Fibroblast of lung (primary cell): Measurements from ENCODE around the gene RETREG1. TPM values are rescaled to one million over a fixed set of nuclear protein-coding genes. Genes with fewer than 3 reads are reported as not detected.

ENCODE experiments used
- DNase-seq, 2 donors: peaks; one replicate each; pipeline versions ENCODE4 v3.0.0 to v3.0.0-alpha.2; 2010; ENCODE audit warnings: low read depth in 2 of 2
- H2AFZ ChIP-seq: 2 replicates; pipeline ENCODE4 v1.5.1; 2012; ENCODE audit warnings: low read length, control low read depth, inconsistent platforms
- H3K27ac ChIP-seq: 2 replicates; pipeline ENCODE4 v1.5.1; 2011; ENCODE audit warnings: low read length, control low read depth; ENCODE audit not compliant: insufficient read depth
- H3K27me3 ChIP-seq: 2 replicates; pipeline ENCODE4 v1.5.1; 2011; ENCODE audit warnings: mild to moderate bottlenecking, low read length; ENCODE audit not compliant: control insufficient read depth, insufficient read depth
- H3K36me3 ChIP-seq: 2 replicates; pipeline ENCODE4 v1.5.1; 2011; ENCODE audit warnings: low read length; ENCODE audit not compliant: control insufficient read depth, insufficient read depth
- H3K4me1 ChIP-seq: 2 replicates; pipeline ENCODE4 v1.5.1; 2011; ENCODE audit warnings: low read length; ENCODE audit not compliant: control insufficient read depth, insufficient read depth; ENCODE audit errors: extremely low read depth
- H3K4me2 ChIP-seq: 2 replicates; pipeline ENCODE4 v1.5.1; 2011; ENCODE audit warnings: low read length, control low read depth; ENCODE audit not compliant: insufficient read depth; ENCODE audit errors: extremely low read depth
- H3K4me3 ChIP-seq, 4 experiments: fragments of 200-600 bp in 1 of 4; sonication (generic) in 1 of 4; replicated peaks in 1 of 4; 2 replicates each; pipeline ENCODE4 v1.5.1; 2011 to 2016; ENCODE audit warnings: low read length in 4 of 4, low read depth in 3 of 4, mild to moderate bottlenecking in 3 of 4, control low read depth in 2 of 4, inconsistent platforms in 1 of 4, mixed read lengths in 1 of 4; ENCODE audit not compliant: insufficient read depth in 1 of 4; ENCODE audit errors: control extremely low read depth in 1 of 4
- H3K79me2 ChIP-seq: 2 replicates; pipeline ENCODE4 v1.5.1; 2012; ENCODE audit warnings: mild to moderate bottlenecking, low read length, inconsistent platforms; ENCODE audit not compliant: control insufficient read depth, insufficient read depth
- H3K9ac ChIP-seq: 2 replicates; pipeline ENCODE4 v1.5.1; 2011; ENCODE audit warnings: mild to moderate bottlenecking, low read length, control low read depth; ENCODE audit not compliant: insufficient read depth
- H3K9me3 ChIP-seq: 2 replicates; pipeline ENCODE4 v1.5.1; 2012; ENCODE audit warnings: low read depth, low read length; ENCODE audit not compliant: control insufficient read depth, insufficient read depth
- H4K20me1 ChIP-seq: 2 replicates; pipeline ENCODE4 v1.5.1; 2011; ENCODE audit warnings: low read length; ENCODE audit not compliant: control insufficient read depth, insufficient read depth; ENCODE audit errors: extremely low read depth
- CTCF ChIP-seq, 2 donors: IDR thresholded peaks in 1 of 2; conservative IDR thresholded peaks in 1 of 2; 1 replicate in 1 of 2; 2 replicates in 1 of 2; pipeline ENCODE4 v1.5.1; 2011 to 2012; ENCODE audit warnings: low read length in 2 of 2, control low read depth in 1 of 2, inconsistent platforms in 1 of 2, low read depth in 1 of 2, mild to moderate bottlenecking in 1 of 2
- EZH2 ChIP-seq: IDR thresholded peaks from 2 replicates; pipeline ENCODE4 v1.5.1; 2012; ENCODE audit warnings: low read length, control low read depth, mild to moderate bottlenecking; ENCODE audit errors: missing control alignments
- polyA plus RNA-seq, 2 donors: library from polyadenylated mRNA; depleted of rRNA in 1 of 2; stranded (reverse) in 1 of 2; unstranded in 1 of 2; fragments of >200 nt; gene quantifications; 2 replicates each; pipeline ENCODE4 v1.2.1, GENCODE V29; 2011 to 2012; ENCODE audit warnings: missing spikeins in 1 of 2
- total RNA-seq: library from RNA; depleted of rRNA; stranded (reverse); fragments of >200 nt; gene quantifications from 2 replicates; pipeline ENCODE4 v1.2.1, GENCODE V29; 2014

RETREG1 gene
- total and polyA plus RNA-seq, 2 donors (not counting 1 experiment from before 2014, with no cell fraction given), result 0.41 to 0.99 TPM

GRCh38 chr5:16573401-16573800 lies 43.4 kb downstream of the RETREG1 start:
- Histone ChIP-seq H3K9me3 (no peaks in the 10 kb centered on the region), H3K4me2 (no peak overlapping the region), H3K9ac (no peak overlapping the region), H3K36me3 (no peaks in the 10 kb centered on the region), H3K27me3 (no peaks in the 10 kb centered on the region), H3K27ac (no peak overlapping the region), H4K20me1 (no peaks in the 10 kb centered on the region), H2AFZ (no peak overlapping the region), H3K4me3 (no peak overlapping the region), H3K79me2 (no peaks in the 10 kb centered on the region), H3K4me1 (no peaks in the 10 kb centered on the region)
- DNase-seq, result no peak
- TF ChIP-seq CTCF (conservative IDR thresholded peaks at IDR 0.05 in 1 of 2, IDR thresholded peaks at IDR 0.05 in 1 of 2; ENCODE audit: low read depth in 1 of 2, low read length in 2 of 2), result no peak
- TF ChIP-seq EZH2, result no peak

- DNase-seq, result no peak
- Histone ChIP-seq H4K20me1 (no peaks in the 10 kb centered on the region), H3K27ac (no peak overlapping the region), H3K9ac (no peak overlapping the region), H3K27me3 (no peaks in the 10 kb centered on the region), H3K4me1 (no peaks in the 10 kb centered on the region), H3K4me2 (no peak overlapping the region), H3K4me3 (no peak overlapping the region), H2AFZ (no peak overlapping the region), H3K36me3 (no peaks in the 10 kb centered on the region), H3K9me3 (no peaks in the 10 kb centered on the region), H3K79me2 (no peaks in the 10 kb centered on the region)
- TF ChIP-seq EZH2, result no peak
- no peak for TF ChIP-seq CTCF (conservative IDR thresholded peaks at IDR 0.05 in 1 of 2, IDR thresholded peaks at IDR 0.05 in 1 of 2; ENCODE audit: low read depth in 1 of 2, low read length in 2 of 2)
These were observed 44.3 kb downstream of the RETREG1 start for GRCh38 chr5:16572289-16573015.

DNA sequence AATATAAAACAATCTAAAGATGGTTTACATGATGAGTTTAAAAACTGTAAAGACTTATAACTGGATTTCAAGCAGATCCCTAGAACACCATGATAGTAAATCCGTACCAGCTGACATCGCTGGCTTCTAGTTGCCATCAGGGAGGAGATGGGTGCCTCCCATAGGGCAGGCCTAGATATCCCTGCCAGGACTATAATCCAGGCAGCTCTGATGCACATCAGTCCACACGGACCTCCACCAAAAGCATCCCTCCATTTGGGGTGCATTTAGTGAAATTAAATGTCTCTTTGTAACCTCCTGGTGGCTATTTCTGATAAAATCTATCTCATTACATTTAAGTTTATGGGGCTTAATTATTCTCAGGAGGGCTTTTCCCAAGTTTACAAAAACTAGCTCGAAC lies 45.8 kb downstream of the RETREG1 start:
- peaks cover 4% of the 10 kb centered on the region for H3K27me3 ChIP-seq
- TF ChIP-seq EZH2, result no peak
- no peak overlapping the region for H3K27ac ChIP-seq
- no peaks in the 10 kb centered on the region for H3K79me2 ChIP-seq
- H3K9ac ChIP-seq, result no peak overlapping the region
- no peak for DNase-seq
- H3K4me2 ChIP-seq, result no peak overlapping the region
- no peak overlapping the region for H2AFZ ChIP-seq
- H3K9me3 ChIP-seq, result no peaks in the 10 kb centered on the region
- no peak overlapping the region for H3K4me3 ChIP-seq
- no peaks in the 10 kb centered on the region for H3K4me1 ChIP-seq
- H4K20me1 ChIP-seq, result no peaks in the 10 kb centered on the region
- H3K36me3 ChIP-seq, result no peaks in the 10 kb centered on the region
